ENCODE results near the gene ANGPTL3. TPM values are rescaled to one million over a fixed set of nuclear protein-coding genes. Genes with fewer than 3 reads are reported as not detected.
"Not testable (repeated sequence)": the region's sequence is repeated elsewhere in the genome, so short reads cannot be mapped to it uniquely, and the experiment has no call there.

ANGPTL3 gene, protein sequence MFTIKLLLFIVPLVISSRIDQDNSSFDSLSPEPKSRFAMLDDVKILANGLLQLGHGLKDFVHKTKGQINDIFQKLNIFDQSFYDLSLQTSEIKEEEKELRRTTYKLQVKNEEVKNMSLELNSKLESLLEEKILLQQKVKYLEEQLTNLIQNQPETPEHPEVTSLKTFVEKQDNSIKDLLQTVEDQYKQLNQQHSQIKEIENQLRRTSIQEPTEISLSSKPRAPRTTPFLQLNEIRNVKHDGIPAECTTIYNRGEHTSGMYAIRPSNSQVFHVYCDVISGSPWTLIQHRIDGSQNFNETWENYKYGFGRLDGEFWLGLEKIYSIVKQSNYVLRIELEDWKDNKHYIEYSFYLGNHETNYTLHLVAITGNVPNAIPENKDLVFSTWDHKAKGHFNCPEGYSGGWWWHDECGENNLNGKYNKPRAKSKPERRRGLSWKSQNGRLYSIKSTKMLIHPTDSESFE
- not detected for total RNA-seq

DNA sequence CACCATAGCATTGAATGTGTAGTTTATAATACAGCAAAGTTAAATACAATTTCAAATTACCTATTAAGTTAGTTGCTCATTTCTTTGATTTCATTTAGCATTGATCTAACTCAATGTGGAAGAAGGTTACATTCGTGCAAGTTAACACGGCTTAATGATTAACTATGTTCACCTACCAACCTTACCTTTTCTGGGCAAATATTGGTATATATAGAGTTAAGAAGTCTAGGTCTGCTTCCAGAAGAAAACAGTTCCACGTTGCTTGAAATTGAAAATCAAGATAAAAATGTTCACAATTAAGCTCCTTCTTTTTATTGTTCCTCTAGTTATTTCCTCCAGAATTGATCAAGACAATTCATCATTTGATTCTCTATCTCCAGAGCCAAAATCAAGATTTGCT, at the start of gene ANGPTL3:
ANGPTL3 (plus strand) TSS at position 240 of the 400 bp plus-strand sequence; CDS start at position 287, 47 bp downstream.
- ChIA-PET CTCF (no interaction called here), POLR2A (no interaction called here)
- H3K27me3 Mint-ChIP-seq: no peaks in the 10 kb centered on the region
- no peak for DNase-seq
- H3K4me3 Mint-ChIP-seq: no peak within 1 kb of the TSS
- no peaks in the 10 kb centered on the region for H3K4me1 Mint-ChIP-seq
- no peaks in the 10 kb centered on the region for H3K36me3 Mint-ChIP-seq (ENCODE audit: low read depth)
- no peaks in the 10 kb centered on the region for H3K9me3 Mint-ChIP-seq
- H3K27ac Mint-ChIP-seq: no peak within 1 kb of the TSS

DNA sequence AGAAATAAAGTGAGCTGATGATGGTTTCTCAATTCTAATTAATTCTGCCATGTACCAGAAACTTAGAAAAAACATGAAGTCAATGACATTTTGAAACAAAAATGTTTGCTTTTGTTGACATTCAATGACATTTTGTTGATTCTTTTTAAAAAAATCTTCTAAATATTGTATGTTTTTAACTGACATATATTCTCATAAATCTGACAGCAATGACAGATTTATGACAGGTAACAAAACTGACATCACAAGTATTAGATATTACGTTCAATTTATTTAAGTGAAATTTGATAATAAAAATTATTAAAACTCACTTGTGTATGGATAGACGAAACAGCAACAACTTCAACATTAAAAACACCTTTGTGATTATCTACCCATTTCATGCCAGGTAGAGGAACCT, 36.0 kb upstream of the ANGPTL3 start:
- CTCF ChIA-PET: no interaction called here
- no peaks in the 10 kb centered on the region for H3K4me1 Mint-ChIP-seq

DNA sequence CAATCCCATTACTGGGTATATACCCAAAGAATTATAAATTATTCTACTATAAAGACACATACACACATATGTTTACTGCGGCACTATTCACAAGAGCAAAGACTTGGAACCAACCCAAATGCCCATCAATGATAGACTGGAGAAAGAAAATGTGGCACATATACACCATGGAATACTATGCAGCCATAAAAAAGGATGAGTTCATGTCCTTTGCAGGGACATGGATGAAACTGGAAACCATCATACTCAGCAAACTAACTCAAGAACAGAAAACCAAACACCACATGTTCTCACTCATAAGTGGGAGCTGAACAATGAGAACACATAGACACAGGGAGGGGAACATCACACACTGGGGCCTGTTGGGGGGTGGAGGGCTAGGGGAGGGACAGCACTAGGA, 30.1 kb upstream of the ANGPTL3 start:
- DNase-seq; H3K36me3 Mint-ChIP-seq (ENCODE audit: low read depth); CTCF ChIA-PET; H3K4me3 Mint-ChIP-seq; H3K4me1 Mint-ChIP-seq; H3K27me3 Mint-ChIP-seq; H3K27ac Mint-ChIP-seq: not testable (repeated sequence)
- peaks cover 13% of the 10 kb centered on the region for H3K9me3 Mint-ChIP-seq
- POLR2A ChIA-PET: interaction anchor here (0.7 kb wide), 1 partner anchor 1713 kb away, joined by 3 read pairs; no protein-coding TSS in a partner anchor

More for the DNA sequence above, 36.0 kb upstream of the ANGPTL3 start:
- POLR2A ChIA-PET: no interaction called here
- Mint-ChIP-seq H3K27ac (no peak overlapping the region), H3K36me3 (ENCODE audit: low read depth) (no peaks in the 10 kb centered on the region), H3K9me3 (no peaks in the 10 kb centered on the region), H3K27me3 (no peaks in the 10 kb centered on the region), H3K4me3 (no peak overlapping the region)
- no peak for DNase-seq

DNA sequence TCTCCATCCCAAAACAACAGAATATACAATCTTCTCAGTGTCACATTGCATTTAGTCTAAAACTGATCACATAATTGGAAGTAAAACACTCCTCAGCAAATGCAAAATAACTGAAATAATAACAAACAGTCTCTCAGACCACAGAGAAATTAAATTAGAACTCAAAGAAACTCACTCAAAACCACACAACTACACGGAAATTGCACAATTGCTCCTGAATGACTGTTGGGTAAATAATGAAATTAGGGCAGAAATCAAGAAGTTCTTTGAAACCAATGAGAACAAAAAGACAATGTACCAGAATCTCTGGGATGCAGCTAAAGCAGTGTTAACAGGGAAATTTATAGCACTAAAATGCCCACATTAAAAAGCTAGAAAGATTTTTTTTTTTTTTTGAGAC, 29.4 kb upstream of the ANGPTL3 start:
- DNase-seq; POLR2A ChIA-PET; H3K27ac Mint-ChIP-seq; H3K4me1 Mint-ChIP-seq; H3K4me3 Mint-ChIP-seq; H3K27me3 Mint-ChIP-seq; H3K36me3 Mint-ChIP-seq (ENCODE audit: low read depth): not testable (repeated sequence)
- peaks cover 13% of the 10 kb centered on the region for H3K9me3 Mint-ChIP-seq
- CTCF ChIA-PET: interaction anchor here (0.7 kb wide), 2 partner anchors 42 to 1827 kb away, joined by 4 to 6 read pairs; no protein-coding TSS in a partner anchor

DNA sequence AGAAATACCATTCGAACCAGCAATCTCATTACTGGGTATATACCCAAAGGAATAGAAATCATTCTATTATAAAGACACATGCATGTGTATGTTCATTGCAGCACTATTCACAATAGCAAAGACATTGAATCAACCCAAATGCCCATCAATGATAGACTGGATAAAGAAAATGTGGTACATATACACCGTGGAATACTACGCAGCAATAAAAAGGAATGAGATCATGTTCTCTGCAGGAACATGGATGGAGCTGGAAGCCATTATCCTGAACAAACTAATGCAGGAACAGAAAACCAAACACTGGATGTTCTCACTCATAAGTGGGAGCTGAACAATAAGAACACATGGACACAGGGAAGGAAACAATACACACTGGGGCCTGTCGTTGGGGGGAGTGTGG, 25.8 kb upstream of the ANGPTL3 start:
- not testable (repeated sequence) for H3K36me3 Mint-ChIP-seq (ENCODE audit: low read depth)

DNA sequence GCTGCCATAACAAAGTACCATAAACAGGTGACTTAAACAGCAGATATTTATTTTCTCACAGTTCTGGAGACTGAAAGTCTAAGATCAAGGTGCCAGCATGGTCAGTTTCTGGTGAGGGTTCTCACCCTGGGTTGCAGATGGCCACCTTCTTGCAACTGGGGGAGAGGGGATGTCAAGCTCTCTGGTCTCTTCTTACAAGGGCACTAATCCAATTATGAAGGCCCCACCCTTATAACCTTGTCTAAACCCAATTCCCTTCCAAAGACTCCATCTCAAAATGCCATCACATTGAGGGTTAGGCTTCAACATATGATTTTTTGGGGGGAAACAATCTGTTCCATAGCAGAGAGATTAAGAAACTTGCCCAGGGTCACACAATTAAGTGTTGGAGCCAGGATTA, 24.8 kb upstream of the ANGPTL3 start:
- Mint-ChIP-seq H3K4me1 (no peaks in the 10 kb centered on the region), H3K4me3 (no peak overlapping the region), H3K9me3 (peaks cover 13% of the 10 kb centered on the region), H3K36me3 (ENCODE audit: low read depth) (peaks cover 3% of the 10 kb centered on the region), H3K27ac (no peak overlapping the region), H3K27me3 (no peaks in the 10 kb centered on the region)
- DNase-seq: no peak
- ChIA-PET CTCF (no interaction called here), POLR2A (no interaction called here)

More for the DNA sequence above, 25.8 kb upstream of the ANGPTL3 start:
- H3K27me3 Mint-ChIP-seq, POLR2A ChIA-PET, H3K4me1 Mint-ChIP-seq, DNase-seq, H3K27ac Mint-ChIP-seq, H3K4me3 Mint-ChIP-seq: not testable (repeated sequence)
- peaks cover 13% of the 10 kb centered on the region for H3K9me3 Mint-ChIP-seq
- CTCF ChIA-PET: interaction anchor here (0.6 to 1.2 kb wide), 2 partner anchors 16 to 23 kb away, joined by 3 read pairs; no protein-coding TSS in a partner anchor

DNA sequence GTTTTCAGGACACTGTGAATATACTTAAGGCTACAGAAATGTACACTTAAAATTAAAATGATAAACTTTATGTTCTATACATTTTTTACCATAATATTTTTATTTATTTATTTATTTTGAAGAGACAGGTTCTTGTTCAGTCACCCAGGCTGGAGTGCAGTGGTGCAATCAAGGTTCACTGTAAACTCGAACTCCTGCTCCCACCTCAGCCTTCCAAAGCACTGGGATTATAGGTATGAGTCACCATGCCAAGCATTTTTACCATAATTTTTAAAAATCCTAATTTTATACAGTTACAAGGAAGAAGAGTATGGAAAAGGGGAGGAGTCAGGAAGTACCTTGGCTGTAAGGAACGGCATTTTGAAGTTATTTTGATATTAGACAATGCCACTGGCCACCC, 23.6 kb upstream of the ANGPTL3 start:
- no peak overlapping the region for H3K4me3 Mint-ChIP-seq
- H3K9me3 Mint-ChIP-seq: peaks cover 9% of the 10 kb centered on the region
- POLR2A ChIA-PET: no interaction called here
- H3K4me1 Mint-ChIP-seq: no peaks in the 10 kb centered on the region
- no peak for DNase-seq
- CTCF ChIA-PET: no interaction called here
- no peaks in the 10 kb centered on the region for H3K36me3 Mint-ChIP-seq (ENCODE audit: low read depth)
- H3K27ac Mint-ChIP-seq: no peak overlapping the region
- no peaks in the 10 kb centered on the region for H3K27me3 Mint-ChIP-seq

DNA sequence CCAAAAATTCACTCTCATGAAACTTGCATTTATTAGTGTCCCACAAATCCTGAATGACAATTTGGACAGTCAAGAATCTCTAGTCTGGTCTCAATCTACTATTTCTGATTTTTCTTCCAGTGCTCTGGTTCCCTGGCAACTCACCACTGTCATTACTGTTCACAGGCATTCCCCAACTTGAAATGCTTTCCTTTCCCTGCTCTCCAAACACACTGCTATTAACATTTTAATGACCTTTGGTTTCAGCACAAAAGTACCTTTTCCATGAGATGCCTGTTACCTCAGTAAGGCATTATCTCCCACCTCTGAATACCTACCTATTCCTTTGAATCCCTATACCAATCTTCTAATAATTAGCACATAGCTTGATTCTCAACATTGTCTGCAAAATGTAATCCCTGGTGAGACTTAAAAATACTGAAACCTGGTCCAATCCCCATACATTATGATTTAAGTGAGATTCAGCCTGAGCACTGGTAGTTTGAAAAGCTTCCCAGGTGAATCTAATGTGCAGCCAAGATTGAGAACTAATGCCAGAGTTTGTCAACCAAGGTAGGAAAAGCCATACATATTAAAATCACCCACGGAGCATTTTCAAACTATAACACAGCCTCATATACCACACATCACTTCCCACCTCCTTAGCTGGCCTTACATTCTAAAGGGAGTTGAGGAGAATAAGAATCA, 11.7 kb upstream of the ANGPTL3 start:
- Mint-ChIP-seq H3K9me3 (no peaks in the 10 kb centered on the region), H3K4me3 (no peak overlapping the region), H3K27me3 (no peaks in the 10 kb centered on the region), H3K27ac (no peak overlapping the region), H3K4me1 (no peaks in the 10 kb centered on the region), H3K36me3 (ENCODE audit: low read depth) (no peaks in the 10 kb centered on the region)
- POLR2A ChIA-PET: no interaction called here
- CTCF ChIA-PET: no interaction called here
- DNase-seq: no peak

DNA sequence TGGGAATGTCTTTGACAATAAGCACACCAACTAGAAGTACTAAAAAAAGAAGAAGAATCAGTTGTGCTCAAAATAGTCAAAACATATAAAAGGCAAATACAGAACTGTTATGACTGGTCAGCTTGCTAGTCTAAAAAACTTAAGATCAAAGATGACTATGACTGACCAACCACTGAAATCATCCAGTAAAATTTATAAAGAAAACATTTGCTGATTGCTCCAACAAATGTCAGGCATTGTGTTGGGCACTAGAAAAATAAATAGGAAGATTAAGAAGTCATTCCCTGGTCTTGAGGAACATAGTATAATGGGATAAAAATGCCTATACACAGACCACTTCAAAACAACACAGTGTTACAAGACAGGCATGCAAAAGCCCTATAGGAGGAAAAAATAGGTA, 9.3 kb upstream of the ANGPTL3 start:
- POLR2A ChIA-PET: no interaction called here
- no peaks in the 10 kb centered on the region for H3K36me3 Mint-ChIP-seq (ENCODE audit: low read depth)
- H3K9me3 Mint-ChIP-seq: no peaks in the 10 kb centered on the region
- no peaks in the 10 kb centered on the region for H3K4me1 Mint-ChIP-seq
- H3K27me3 Mint-ChIP-seq: no peaks in the 10 kb centered on the region
- no peak overlapping the region for H3K4me3 Mint-ChIP-seq
- CTCF ChIA-PET: no interaction called here
- H3K27ac Mint-ChIP-seq: no peak overlapping the region
- no peak for DNase-seq

DNA sequence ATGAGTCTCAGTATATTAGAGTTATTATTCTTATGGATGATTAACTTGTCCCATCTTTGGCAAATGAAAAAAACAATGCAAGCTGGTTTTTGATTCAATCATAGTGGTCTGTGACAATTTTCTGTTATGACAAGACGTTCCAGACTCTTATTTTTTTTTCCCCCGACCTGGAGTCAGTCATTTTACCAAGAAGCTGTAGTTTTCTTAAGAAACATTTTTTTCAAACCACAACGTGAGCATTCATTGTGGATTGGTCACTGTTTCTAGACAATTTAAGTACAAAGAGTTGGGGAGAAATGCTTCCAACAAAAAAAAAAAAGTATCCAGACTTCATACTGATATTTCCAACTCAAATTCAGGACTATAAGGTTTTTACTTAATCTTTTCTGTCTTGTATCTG, 8.0 kb upstream of the ANGPTL3 start:
- DNase-seq: no peak
- no peak overlapping the region for H3K27ac Mint-ChIP-seq
- ChIA-PET CTCF (interaction anchor here (0.7 kb wide), 1 partner anchor 45 kb away, joined by 3 read pairs; no protein-coding TSS in a partner anchor), POLR2A (no interaction called here)
- no peaks in the 10 kb centered on the region for H3K36me3 Mint-ChIP-seq (ENCODE audit: low read depth)
- no peaks in the 10 kb centered on the region for H3K4me1 Mint-ChIP-seq
- no peak overlapping the region for H3K4me3 Mint-ChIP-seq
- H3K27me3 Mint-ChIP-seq: no peaks in the 10 kb centered on the region
- no peaks in the 10 kb centered on the region for H3K9me3 Mint-ChIP-seq

DNA sequence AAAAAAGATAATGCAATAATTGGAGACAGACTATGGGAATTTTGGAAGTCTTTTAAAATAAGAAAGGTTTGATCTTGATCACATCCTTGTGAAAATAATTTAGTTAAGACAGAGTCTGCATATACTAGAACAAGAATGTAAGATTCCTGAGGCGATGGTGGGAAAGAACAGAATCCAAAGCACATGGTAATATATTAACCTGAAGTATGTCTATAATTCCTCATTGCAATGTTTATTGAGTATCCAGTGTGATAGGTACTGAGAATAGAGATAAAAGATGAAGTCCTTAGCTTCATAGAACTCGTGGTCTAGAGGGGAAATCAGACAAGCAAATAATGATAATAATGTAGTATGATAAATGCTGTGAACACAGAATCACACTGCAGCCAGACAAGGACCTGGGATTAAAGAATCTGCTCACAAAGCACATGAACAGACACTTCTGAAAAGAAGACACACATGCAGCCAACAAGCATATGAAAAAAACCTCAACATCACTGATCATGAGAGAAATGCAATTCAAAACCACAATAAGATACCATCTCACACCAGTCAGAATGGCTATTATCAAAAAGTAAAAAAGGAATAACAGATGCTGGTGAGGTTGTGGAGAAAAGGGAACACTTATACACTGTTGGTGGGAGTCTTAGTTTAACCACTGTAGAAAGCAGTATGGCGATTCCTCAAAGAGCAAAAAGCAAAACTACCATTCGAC, 6.9 kb upstream of the ANGPTL3 start:
- Mint-ChIP-seq H3K27me3 (no peaks in the 10 kb centered on the region), H3K4me3 (no peak overlapping the region), H3K36me3 (ENCODE audit: low read depth) (no peaks in the 10 kb centered on the region), H3K4me1 (no peaks in the 10 kb centered on the region), H3K9me3 (no peaks in the 10 kb centered on the region), H3K27ac (no peak overlapping the region)
- DNase-seq: no peak
- CTCF ChIA-PET: no interaction called here
- POLR2A ChIA-PET: no interaction called here

DNA sequence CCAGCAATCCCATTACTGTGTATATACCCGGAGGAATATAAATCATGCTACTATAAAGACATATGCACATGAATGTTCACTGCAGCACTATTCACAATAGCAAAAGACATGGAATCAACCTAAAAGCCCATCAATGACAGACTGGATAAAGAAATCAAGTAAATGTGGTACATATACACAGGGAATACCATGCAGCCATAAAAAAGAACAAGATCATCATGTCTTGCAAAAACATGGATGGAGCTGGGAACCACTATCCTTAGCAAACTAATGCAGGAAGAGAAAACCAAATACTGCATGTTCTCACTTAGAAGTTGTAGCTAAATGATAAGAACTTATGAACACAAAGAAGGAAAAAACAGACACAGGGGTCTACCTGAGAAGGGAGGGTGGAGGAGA, 6.4 kb upstream of the ANGPTL3 start:
- Mint-ChIP-seq H3K27me3 (no peaks in the 10 kb centered on the region), H3K27ac (no peak overlapping the region), H3K4me1 (no peaks in the 10 kb centered on the region), H3K9me3 (no peaks in the 10 kb centered on the region), H3K36me3 (ENCODE audit: low read depth) (no peaks in the 10 kb centered on the region), H3K4me3 (no peak overlapping the region)
- no peak for DNase-seq
- POLR2A ChIA-PET: no interaction called here
- CTCF ChIA-PET: no interaction called here

DNA sequence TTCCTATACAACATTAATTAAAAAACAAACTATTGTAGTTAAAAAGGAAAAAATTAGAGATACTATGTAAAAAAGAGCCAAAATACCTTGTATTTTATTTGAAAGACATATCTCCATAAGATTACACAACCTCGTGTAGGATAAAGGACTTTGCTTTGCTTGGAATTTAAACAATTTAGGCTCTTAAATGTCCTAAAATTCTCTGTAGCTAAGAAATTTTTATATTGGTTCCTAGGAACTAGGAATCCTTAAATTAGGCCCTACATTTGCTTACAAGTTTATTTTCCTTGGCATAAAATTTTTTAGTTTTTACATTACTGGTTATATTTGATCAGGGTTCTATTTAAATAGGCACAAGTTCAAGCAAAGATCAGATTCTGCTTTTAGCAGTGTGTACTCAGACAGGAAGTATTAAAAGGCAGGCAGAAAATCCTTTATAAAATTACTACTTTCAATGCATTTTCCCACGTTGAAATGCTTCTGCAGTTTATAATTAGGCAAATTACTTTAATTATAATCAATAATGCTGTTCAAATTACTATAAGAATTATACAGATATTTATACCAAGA, 3.4 kb upstream of the ANGPTL3 start:
- no peaks in the 10 kb centered on the region for H3K36me3 Mint-ChIP-seq (ENCODE audit: low read depth)
- H3K9me3 Mint-ChIP-seq: no peaks in the 10 kb centered on the region
- ChIA-PET POLR2A (no interaction called here), CTCF (no interaction called here)
- no peak overlapping the region for H3K27ac Mint-ChIP-seq
- no peak overlapping the region for H3K4me3 Mint-ChIP-seq
- no peak for DNase-seq
- H3K27me3 Mint-ChIP-seq: no peaks in the 10 kb centered on the region
- no peaks in the 10 kb centered on the region for H3K4me1 Mint-ChIP-seq

Measured in activated CD4-positive, alpha-beta T cell treated with anti-CD3 and anti-CD28 coated beads, Interleukin-2, amount 10 ng/mL, durations not matched to agents 7 days and 5 days (primary cell).